K562 (cell line): ENCODE data around the gene LMNA. TPM values are rescaled to one million over a fixed set of nuclear protein-coding genes. Genes with fewer than 3 reads are reported as not detected.

ENCODE experiments used
- CEBPZ ChIP-seq: fragments of 150-350 bp; IDR thresholded peaks from 2 replicates; pipeline ENCODE4 v1.6.1; 2014; ENCODE audit warnings: low read depth, mild to moderate bottlenecking, low read length, borderline replicate concordance
- CHD2 ChIP-seq: IDR thresholded peaks from 2 replicates; pipeline ENCODE4 v1.6.1; 2011; ENCODE audit warnings: low read depth, low read length
- FOXA3 ChIP-seq, 2 experiments: fragments of 450-650 bp in 1 of 2; sonication (generic) in 1 of 2; formaldehyde crosslinking; IDR thresholded peaks in 1 of 2; conservative IDR thresholded peaks in 1 of 2; 2 replicates each; pipeline versions ENCODE4 v1.4.0 to v1.8.0; 2020 to 2022; ENCODE audit warnings: mild to moderate bottlenecking in 2 of 2, missing genetic modification reagents in 1 of 2
- HNRNPL ChIP-seq: fragments of 200-400 bp; formaldehyde crosslinking; IDR thresholded peaks from 2 replicates; pipeline ENCODE4 v1.6.1; 2017; ENCODE audit warnings: low read depth, mild to moderate bottlenecking, low read length
- KLF16 ChIP-seq: IDR thresholded peaks from 2 replicates; pipeline ENCODE4 v1.6.1; 2016; ENCODE audit warnings: antibody characterized with exemption
- NCOA1 ChIP-seq: fragments of 450-650 bp; IDR thresholded peaks from 2 replicates; pipeline ENCODE4 v1.6.1; 2016; ENCODE audit warnings: low read depth
- NFIC ChIP-seq: fragments of 450-650 bp; IDR thresholded peaks from 2 replicates; pipeline ENCODE4 v1.6.1; 2017; ENCODE audit warnings: mild to moderate bottlenecking, inconsistent platforms
- STAG1 ChIP-seq: sonication (generic); formaldehyde crosslinking; IDR thresholded peaks from 2 replicates; pipeline ENCODE4 v1.5.0; 2020; ENCODE audit warnings: missing genetic modification reagents, borderline replicate concordance
- ZNF436 ChIP-seq: fragments of 250-450, 450-650 bp; sonication (Bioruptor Pico); formaldehyde crosslinking; IDR thresholded peaks from 2 replicates; pipeline ENCODE4 v1.7.0; 2020; ENCODE audit warnings: mild to moderate bottlenecking
- ZNF507 ChIP-seq: conservative IDR thresholded peaks from 2 replicates; pipeline ENCODE4 v1.6.1; 2017; ENCODE audit warnings: missing genetic modification characterization, missing compliant biosample characterization
- ZNF592 ChIP-seq: fragments of 450-650 bp; IDR thresholded peaks from 2 replicates; pipeline ENCODE4 v1.6.1; 2017; ENCODE audit warnings: antibody characterized with exemption, mild to moderate bottlenecking
- polyA plus RNA-seq, 8 experiments: library from polyadenylated mRNA; depleted of rRNA in 4 of 8; stranded (reverse) in 5 of 8; unstranded in 3 of 8; fragments of >200 nt; fragmentation: Nextera tagmentation in 2 of 8; fragmentation: Illumina TruSeq in 1 of 8; extraction: Ambion mirVana in 2 of 8; extraction: Trizol in 1 of 8; gene quantifications; 2 replicates each; pipeline versions ENCODE4 v1.2.1 to v1.2.3, GENCODE V29; 2011 to 2014; ENCODE audit warnings: inconsistent platforms in 1 of 8, missing spikeins in 1 of 8
- total RNA-seq, 7 experiments: library from RNA; depleted of rRNA in 6 of 7; stranded (reverse); fragments of >200 nt in 6 of 7; fragmentation: Illumina TruSeq in 2 of 7; extraction: Trizol in 2 of 7; gene quantifications; 2 replicates each; pipeline versions ENCODE4 v1.2.1 to v1.2.3, GENCODE V29; 2011 to 2021; ENCODE audit warnings: low replicate concordance in 1 of 7

LMNA gene
- total and polyA plus RNA-seq, 9 of the 15 experiments (the other 6 are each of a cell fraction or from before 2014, with no cell fraction given), result 1.00 to 347 (median 88.2) TPM

GRCh38 chr1:156114101-156114918 is at the start of gene LMNA (continued):
- no peak for TF ChIP-seq STAG1 (CRISPR knock-in tag)
- TF ChIP-seq NFIC, result peak; percentile 93
- no peak for TF ChIP-seq ZNF507
- TF ChIP-seq ZNF592, result peak; percentile 66; the same call in 1 of the 2 replicates
- TF ChIP-seq NCOA1, result peak; percentile 64; the same call in 1 of the 2 replicates
- TF ChIP-seq CHD2, result no peak
- TF ChIP-seq KLF16, result no peak
- TF ChIP-seq ZNF436 (CRISPR knock-in tag), result no peak
- no peak for TF ChIP-seq CEBPZ
- peak; percentile 56; the same call in 1 of the 2 replicates for TF ChIP-seq HNRNPL
- no peak for TF ChIP-seq FOXA3 (CRISPR knock-in tag; conservative IDR thresholded peaks at IDR 0.05 in 1 of 2, IDR thresholded peaks at IDR 0.05 in 1 of 2)
